Kidney capillary endothelial cell (primary cell): ENCODE data around the gene CEP112.
"Not testable (repeated sequence)": the region's sequence is repeated elsewhere in the genome, so short reads cannot be mapped to it uniquely, and the experiment has no call there.

Experiments used
- DNase-seq: peaks from one replicate; pipeline ENCODE4 v3.0.0-alpha.2; 2018; ENCODE audit warnings: low spot score

The CEP112 gene

DNA sequence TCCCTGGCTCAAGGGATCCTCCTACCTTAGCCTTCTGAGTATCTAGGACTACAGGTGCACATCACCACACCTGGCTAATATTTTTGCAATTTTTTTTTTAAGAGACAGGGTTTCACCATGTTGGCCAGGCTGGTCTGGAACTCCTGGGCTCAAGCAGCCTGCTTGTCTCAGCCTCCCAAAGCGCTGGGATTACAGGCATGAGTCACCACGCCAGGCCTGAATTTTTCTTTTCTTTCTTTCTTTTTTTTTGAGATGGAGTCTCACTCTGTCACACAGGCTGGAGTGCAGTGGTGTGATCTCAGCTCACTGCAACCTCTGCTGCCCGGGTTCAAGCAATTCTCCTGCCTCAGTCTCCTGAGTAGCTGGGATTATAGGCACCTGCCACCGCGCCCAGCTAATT lies 510.2 kb downstream of the CEP112 start:
- not testable (repeated sequence) for DNase-seq

DNA sequence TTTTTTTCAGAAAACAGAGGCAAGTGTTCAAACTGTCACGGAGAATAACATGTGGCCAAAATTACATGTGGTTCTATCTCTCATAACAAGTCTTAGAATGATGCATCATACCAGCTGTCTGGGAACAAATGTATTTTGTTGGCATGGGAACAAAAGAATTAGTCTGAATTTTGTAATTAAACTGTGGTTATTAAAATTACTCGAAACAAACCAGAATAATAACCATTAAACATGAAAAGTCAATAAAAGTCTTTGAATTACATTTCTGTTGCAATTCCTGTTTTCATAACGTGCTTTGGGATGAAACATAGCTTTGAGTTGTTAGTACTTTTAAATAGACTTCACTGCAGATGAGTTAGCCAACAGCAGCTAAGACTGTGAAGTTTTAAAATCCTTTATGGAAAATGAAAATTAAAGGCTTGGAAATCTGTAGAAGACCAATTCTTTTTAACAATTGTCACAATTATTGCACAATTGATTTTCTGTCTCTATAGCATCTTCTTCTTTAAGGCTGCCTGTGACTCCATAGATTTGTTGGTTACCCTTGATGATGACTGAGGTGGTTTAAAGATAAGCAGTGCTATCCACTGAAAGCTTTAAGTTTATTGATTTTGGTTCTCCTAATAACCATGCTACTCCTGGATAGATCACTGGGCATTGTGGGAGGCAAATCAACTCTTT lies 512.6 kb downstream of the CEP112 start:
- no peak for DNase-seq

DNA sequence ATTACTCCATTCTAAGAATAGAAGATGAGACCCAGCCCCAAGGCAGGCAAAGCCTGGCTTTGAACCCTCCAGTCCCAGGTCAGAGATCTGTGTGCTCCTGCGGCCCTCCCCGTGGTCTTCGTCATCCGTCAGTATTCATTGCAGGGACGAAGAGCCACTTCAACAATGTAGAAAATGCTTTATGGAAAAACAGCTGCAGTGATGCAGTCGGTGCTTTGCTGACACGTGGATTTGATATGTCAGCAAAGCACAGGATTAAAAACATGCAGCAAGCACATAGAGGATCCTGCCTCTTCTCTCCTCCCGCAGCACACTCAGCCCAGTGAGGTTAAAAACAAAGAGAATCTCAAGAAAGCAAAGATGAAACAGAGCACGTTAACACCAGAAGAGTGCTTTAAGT lies 513.4 kb downstream of the CEP112 start:
- DNase-seq = no peak

DNA sequence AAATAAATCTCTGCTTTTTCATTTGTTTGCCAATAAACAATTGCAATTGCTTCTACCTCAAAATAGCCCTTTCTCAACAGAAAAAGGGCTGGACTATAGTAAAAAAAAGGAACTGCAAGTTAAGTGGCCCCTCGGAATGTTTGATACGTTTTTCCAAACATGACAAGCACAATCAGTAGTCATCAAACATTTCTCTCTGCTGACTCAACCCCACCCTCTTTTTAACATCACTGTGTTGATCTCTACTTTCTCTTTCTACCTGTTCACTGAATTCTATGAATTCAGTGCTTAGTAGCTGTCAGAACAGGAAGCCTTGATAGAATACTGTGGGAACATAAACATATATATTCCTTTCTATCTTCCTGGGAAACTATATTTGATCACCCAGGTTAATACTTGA lies 514.0 kb downstream of the CEP112 start:
- DNase-seq = no peak

GRCh38 chr17:65674246-65675045 lies 517.5 kb downstream of the CEP112 start:
- DNase-seq = no peak

DNA sequence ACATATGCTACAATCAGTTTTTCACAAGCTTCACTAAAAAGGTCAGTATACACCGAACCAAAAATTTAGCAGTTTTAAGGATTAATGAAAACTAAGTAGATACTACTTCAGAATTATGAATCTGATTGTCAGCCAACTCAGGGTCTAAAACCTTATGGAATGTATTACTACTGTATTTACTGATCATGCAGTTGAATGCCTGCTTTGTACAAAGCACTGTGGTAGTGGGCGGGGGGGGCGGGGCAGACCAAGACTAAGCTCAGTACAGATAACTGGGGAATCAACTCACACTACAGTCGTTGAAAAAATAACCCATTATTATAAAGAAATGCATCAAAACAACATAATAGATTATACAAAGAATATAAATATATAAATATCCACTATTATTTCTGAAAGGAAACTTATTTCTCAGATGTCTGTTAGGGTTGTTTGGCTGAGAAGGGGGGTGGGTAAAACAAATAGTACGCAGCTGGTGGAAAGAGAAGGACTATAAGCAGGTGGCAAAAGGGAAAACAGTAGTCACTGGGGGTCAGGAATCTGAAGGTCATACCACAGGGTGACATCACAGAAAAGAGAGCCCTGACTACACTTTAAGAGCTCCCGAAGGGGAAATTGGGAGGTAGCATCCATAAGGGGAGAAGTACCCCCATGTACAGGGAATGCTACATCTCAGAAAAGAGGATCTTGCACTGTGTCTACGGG lies 521.1 kb downstream of the CEP112 start:
- DNase-seq = no peak

DNA sequence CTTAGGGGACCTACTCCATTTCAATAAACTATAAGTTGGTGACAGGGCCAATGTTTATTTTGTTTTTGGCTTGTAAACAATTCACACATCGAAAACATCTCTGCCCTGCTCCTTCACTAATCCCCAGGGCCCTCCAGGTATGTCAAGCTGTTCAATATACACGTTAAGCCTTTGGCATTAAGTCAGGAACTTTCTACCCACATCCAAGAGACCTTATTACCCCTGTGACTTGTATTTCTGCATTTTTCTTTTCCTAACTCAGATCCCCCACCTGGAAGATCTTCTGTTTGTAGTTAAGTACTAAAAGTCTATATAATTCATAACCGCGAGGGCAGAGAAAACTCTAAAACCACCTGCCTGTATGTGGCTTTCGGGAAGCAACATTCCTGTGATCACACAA lies 523.7 kb downstream of the CEP112 start:
- no peak for DNase-seq

GRCh38 chr17:65667656-65668055 lies 524.3 kb downstream of the CEP112 start:
- DNase-seq = no peak

- DNase-seq = no peak
Observed at GRCh38 chr17:65666876-65667321, 525.0 kb downstream of the CEP112 start.

- DNase-seq = no peak
Observed at GRCh38 chr17:65665966-65666365, 526.0 kb downstream of the CEP112 start.

GRCh38 chr17:65664696-65665095 lies 527.2 kb downstream of the CEP112 start:
- DNase-seq = no peak

GRCh38 chr17:65664266-65664665 lies 527.7 kb downstream of the CEP112 start:
- no peak for DNase-seq

- no peak for DNase-seq
Observed at GRCh38 chr17:65662196-65662595, 529.7 kb downstream of the CEP112 start.

GRCh38 chr17:65660947-65661346 lies 531.0 kb downstream of the CEP112 start:
- peak; percentile 21 for DNase-seq

DNA sequence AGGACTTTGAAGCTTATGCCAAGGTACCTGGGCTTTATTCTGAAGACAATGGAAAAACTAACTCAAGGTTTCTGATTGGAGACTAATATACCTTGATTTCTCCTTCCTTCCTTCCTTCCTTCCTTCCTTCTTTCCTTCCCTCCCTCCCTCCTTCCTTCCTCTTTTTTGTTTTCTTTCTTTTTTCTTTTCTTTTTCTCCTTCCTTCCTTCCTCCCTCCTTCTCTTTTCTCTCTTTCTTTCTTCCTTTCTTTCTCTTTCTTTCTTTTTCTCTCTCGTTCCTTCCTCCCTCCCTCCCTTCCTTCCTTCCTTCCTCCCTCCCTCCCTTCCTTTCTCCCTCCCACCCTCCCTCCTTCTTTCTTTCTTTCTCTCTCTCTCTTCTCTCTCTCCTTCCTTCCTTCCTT lies 531.9 kb downstream of the CEP112 start:
- DNase-seq = no peak

DNA sequence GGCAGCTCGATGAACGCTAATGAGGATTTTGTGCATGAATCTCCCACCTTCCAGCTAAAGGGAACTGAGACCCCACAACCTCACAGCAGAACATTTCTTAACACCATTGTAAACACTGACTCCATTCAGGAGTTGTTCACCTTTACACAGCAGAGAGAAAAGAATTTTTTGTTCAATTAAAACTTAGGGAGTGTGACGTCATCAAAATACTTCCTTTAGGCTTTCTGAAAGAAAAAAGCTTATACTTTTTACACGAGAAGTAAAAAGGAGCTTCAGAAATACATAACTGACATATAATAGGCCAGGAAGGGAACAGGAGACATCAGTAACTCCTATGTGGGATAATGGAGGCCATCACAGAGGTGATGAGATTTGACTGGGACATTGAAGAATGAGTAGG lies 532.4 kb downstream of the CEP112 start:
- no peak for DNase-seq

GRCh38 chr17:65657251-65657828 lies 534.6 kb downstream of the CEP112 start:
- DNase-seq = no peak

GRCh38 chr17:65656390-65657250 lies 535.3 kb downstream of the CEP112 start:
- no peak for DNase-seq

GRCh38 chr17:65655706-65656105 lies 536.2 kb downstream of the CEP112 start:
- no peak for DNase-seq

GRCh38 chr17:65644545-65644944 lies 547.4 kb downstream of the CEP112 start:
- no peak for DNase-seq

GRCh38 chr17:65638221-65638975 lies 553.5 kb downstream of the CEP112 start:
- DNase-seq = no peak
